Measurements from ENCODE around the gene ESPN.
A peak's percentile ranks its signal among the peaks of the same experiment; 100 is the strongest.
"Not testable (repeated sequence)": the region's sequence is repeated elsewhere in the genome, so short reads cannot be mapped to it uniquely, and the experiment has no call there.

The ESPN gene

GRCh38 chr1:6437012-6437700, 12.6 kb downstream of the ESPN start:
- not testable (repeated sequence) for H3K27me3 ChIP-seq (ENCODE audit: control insufficient read depth in 1 of 2, insufficient read depth in 2 of 2, low read length in 2 of 2); H3K9me3 ChIP-seq (ENCODE audit: control insufficient read depth in 1 of 2, low read length in 2 of 2); H3K36me3 ChIP-seq (ENCODE audit: control insufficient read depth in 1 of 2, insufficient read depth in 2 of 2, low read length in 2 of 2); H3K4me1 ChIP-seq (ENCODE audit: control insufficient read depth in 1 of 2, insufficient read depth in 2 of 2, low read length in 2 of 2); H3K4me3 ChIP-seq (ENCODE audit: low read depth in 1 of 2, low read length in 2 of 2); H3K9ac ChIP-seq (ENCODE audit: low read depth in 1 of 2, low read length in 2 of 2); H3K27ac ChIP-seq (ENCODE audit: low read depth, low read length)

GRCh38 chr1:6438047-6438525, 13.5 kb downstream of the ESPN start:
- no peak overlapping the region for H3K4me3 ChIP-seq (ENCODE audit: low read depth in 1 of 2, low read length in 2 of 2)
- H3K27ac ChIP-seq (ENCODE audit: low read depth, low read length), result no peak overlapping the region
- no peaks in the 10 kb centered on the region for H3K36me3 ChIP-seq (ENCODE audit: control insufficient read depth in 1 of 2, insufficient read depth in 2 of 2, low read length in 2 of 2)
- H3K27me3 ChIP-seq (ENCODE audit: control insufficient read depth in 1 of 2, insufficient read depth in 2 of 2, low read length in 2 of 2), result peaks cover 7 to 8% of the 10 kb centered on the region in 2 donors
- H3K9me3 ChIP-seq (ENCODE audit: control insufficient read depth in 1 of 2, low read length in 2 of 2), result no peaks in the 10 kb centered on the region
- no peak overlapping the region for H3K9ac ChIP-seq (ENCODE audit: low read depth in 1 of 2, low read length in 2 of 2)
- H3K4me1 ChIP-seq (ENCODE audit: control insufficient read depth in 1 of 2, insufficient read depth in 2 of 2, low read length in 2 of 2), result no peaks in the 10 kb centered on the region

- no peak overlapping the region for H3K27ac ChIP-seq (ENCODE audit: low read depth, low read length)
Observed at GRCh38 chr1:6440198-6441126, 15.9 kb downstream of the ESPN start.

GRCh38 chr1:6441586-6441985, 17.0 kb downstream of the ESPN start:
- peaks cover 0 to 5% of the 10 kb centered on the region in 2 donors for H3K4me1 ChIP-seq (ENCODE audit: control insufficient read depth in 1 of 2, insufficient read depth in 2 of 2, low read length in 2 of 2)
- H3K36me3 ChIP-seq (ENCODE audit: control insufficient read depth in 1 of 2, insufficient read depth in 2 of 2, low read length in 2 of 2), result no peaks in the 10 kb centered on the region
- peaks cover 8 to 11% of the 10 kb centered on the region in 2 donors for H3K27me3 ChIP-seq (ENCODE audit: control insufficient read depth in 1 of 2, insufficient read depth in 2 of 2, low read length in 2 of 2)
- H3K4me3 ChIP-seq (ENCODE audit: low read depth in 1 of 2, low read length in 2 of 2), result no peak overlapping the region
- H3K9me3 ChIP-seq (ENCODE audit: control insufficient read depth in 1 of 2, low read length in 2 of 2), result no peaks in the 10 kb centered on the region
- no peak overlapping the region for H3K27ac ChIP-seq (ENCODE audit: low read depth, low read length)
- no peak overlapping the region for H3K9ac ChIP-seq (ENCODE audit: low read depth in 1 of 2, low read length in 2 of 2)

More at GRCh38 chr1:6440198-6441126, 15.9 kb downstream of the ESPN start:
- Histone ChIP-seq H3K4me3 (ENCODE audit: low read depth in 1 of 2, low read length in 2 of 2) (peak overlapping the region in 1 of 2 donors; percentile 32), H3K27me3 (ENCODE audit: control insufficient read depth in 1 of 2, insufficient read depth in 2 of 2, low read length in 2 of 2) (peaks cover 8 to 11% of the 10 kb centered on the region in 2 donors), H3K9ac (ENCODE audit: low read depth in 1 of 2, low read length in 2 of 2) (no peak overlapping the region), H3K36me3 (ENCODE audit: control insufficient read depth in 1 of 2, insufficient read depth in 2 of 2, low read length in 2 of 2) (no peaks in the 10 kb centered on the region), H3K9me3 (ENCODE audit: control insufficient read depth in 1 of 2, low read length in 2 of 2) (no peaks in the 10 kb centered on the region), H3K4me1 (ENCODE audit: control insufficient read depth in 1 of 2, insufficient read depth in 2 of 2, low read length in 2 of 2) (peaks cover 0 to 5% of the 10 kb centered on the region in 2 donors)

- Histone ChIP-seq H3K4me3 (ENCODE audit: low read depth in 1 of 2, low read length in 2 of 2) (no peak overlapping the region), H3K9ac (ENCODE audit: low read depth in 1 of 2, low read length in 2 of 2) (no peak overlapping the region), H3K9me3 (ENCODE audit: control insufficient read depth in 1 of 2, low read length in 2 of 2) (no peaks in the 10 kb centered on the region), H3K27ac (ENCODE audit: low read depth, low read length) (no peak overlapping the region), H3K4me1 (ENCODE audit: control insufficient read depth in 1 of 2, insufficient read depth in 2 of 2, low read length in 2 of 2) (peaks cover 0 to 5% of the 10 kb centered on the region in 2 donors), H3K36me3 (ENCODE audit: control insufficient read depth in 1 of 2, insufficient read depth in 2 of 2, low read length in 2 of 2) (no peaks in the 10 kb centered on the region), H3K27me3 (ENCODE audit: control insufficient read depth in 1 of 2, insufficient read depth in 2 of 2, low read length in 2 of 2) (peaks cover 8 to 14% of the 10 kb centered on the region in 2 donors)
Observed at GRCh38 chr1:6443339-6444115, 19.0 kb downstream of the ESPN start.

- H3K27me3 ChIP-seq (ENCODE audit: control insufficient read depth in 1 of 2, insufficient read depth in 2 of 2, low read length in 2 of 2), result peaks cover 8 to 14% of the 10 kb centered on the region in 2 donors
Observed at GRCh38 chr1:6444377-6444776, 19.8 kb downstream of the ESPN start.

GRCh38 chr1:6445062-6445763, 20.6 kb downstream of the ESPN start:
- Histone ChIP-seq H3K9me3 (ENCODE audit: control insufficient read depth in 1 of 2, low read length in 2 of 2) (no peaks in the 10 kb centered on the region), H3K27ac (ENCODE audit: low read depth, low read length) (no peak overlapping the region), H3K4me3 (ENCODE audit: low read depth in 1 of 2, low read length in 2 of 2) (no peak overlapping the region), H3K9ac (ENCODE audit: low read depth in 1 of 2, low read length in 2 of 2) (peak overlapping the region in 1 of 2 donors; percentile 43), H3K36me3 (ENCODE audit: control insufficient read depth in 1 of 2, insufficient read depth in 2 of 2, low read length in 2 of 2) (no peaks in the 10 kb centered on the region), H3K27me3 (ENCODE audit: control insufficient read depth in 1 of 2, insufficient read depth in 2 of 2, low read length in 2 of 2) (peaks cover 8 to 14% of the 10 kb centered on the region in 2 donors), H3K4me1 (ENCODE audit: control insufficient read depth in 1 of 2, insufficient read depth in 2 of 2, low read length in 2 of 2) (peaks cover 9 to 13% of the 10 kb centered on the region in 2 donors)

More at GRCh38 chr1:6444377-6444776, 19.8 kb downstream of the ESPN start:
- Histone ChIP-seq H3K9ac (ENCODE audit: low read depth in 1 of 2, low read length in 2 of 2) (no peak overlapping the region), H3K27ac (ENCODE audit: low read depth, low read length) (no peak overlapping the region), H3K4me1 (ENCODE audit: control insufficient read depth in 1 of 2, insufficient read depth in 2 of 2, low read length in 2 of 2) (peaks cover 2 to 6% of the 10 kb centered on the region in 2 donors), H3K4me3 (ENCODE audit: low read depth in 1 of 2, low read length in 2 of 2) (no peak overlapping the region), H3K36me3 (ENCODE audit: control insufficient read depth in 1 of 2, insufficient read depth in 2 of 2, low read length in 2 of 2) (no peaks in the 10 kb centered on the region), H3K9me3 (ENCODE audit: control insufficient read depth in 1 of 2, low read length in 2 of 2) (no peaks in the 10 kb centered on the region)

GRCh38 chr1:6445929-6446328, 21.4 kb downstream of the ESPN start:
- not testable (repeated sequence) for H3K27ac ChIP-seq (ENCODE audit: low read depth, low read length); H3K4me3 ChIP-seq (ENCODE audit: low read depth in 1 of 2, low read length in 2 of 2); H3K9me3 ChIP-seq (ENCODE audit: control insufficient read depth in 1 of 2, low read length in 2 of 2); H3K9ac ChIP-seq (ENCODE audit: low read depth in 1 of 2, low read length in 2 of 2); H3K36me3 ChIP-seq (ENCODE audit: control insufficient read depth in 1 of 2, insufficient read depth in 2 of 2, low read length in 2 of 2)
- Histone ChIP-seq H3K4me1 (ENCODE audit: control insufficient read depth in 1 of 2, insufficient read depth in 2 of 2, low read length in 2 of 2) (peaks cover 9 to 19% of the 10 kb centered on the region in 2 donors), H3K27me3 (ENCODE audit: control insufficient read depth in 1 of 2, insufficient read depth in 2 of 2, low read length in 2 of 2) (peaks cover 5 to 14% of the 10 kb centered on the region in 2 donors)

- Histone ChIP-seq H3K9ac (ENCODE audit: low read depth in 1 of 2, low read length in 2 of 2) (no peak overlapping the region), H3K27me3 (ENCODE audit: control insufficient read depth in 1 of 2, insufficient read depth in 2 of 2, low read length in 2 of 2) (peaks cover 0 to 8% of the 10 kb centered on the region in 2 donors)
Observed at GRCh38 chr1:6446665-6447015, 22.1 kb downstream of the ESPN start.

More at GRCh38 chr1:6446665-6447015, 22.1 kb downstream of the ESPN start:
- H3K4me1 ChIP-seq (ENCODE audit: control insufficient read depth in 1 of 2, insufficient read depth in 2 of 2, low read length in 2 of 2), result peaks cover 9 to 19% of the 10 kb centered on the region in 2 donors
- H3K4me3 ChIP-seq (ENCODE audit: low read depth in 1 of 2, low read length in 2 of 2), result peak overlapping the region; percentile 15 to 45
- no peaks in the 10 kb centered on the region for H3K9me3 ChIP-seq (ENCODE audit: control insufficient read depth in 1 of 2, low read length in 2 of 2)
- no peaks in the 10 kb centered on the region for H3K36me3 ChIP-seq (ENCODE audit: control insufficient read depth in 1 of 2, insufficient read depth in 2 of 2, low read length in 2 of 2)
- H3K27ac ChIP-seq (ENCODE audit: low read depth, low read length), result no peak overlapping the region
